ENCODE data around the gene CYP46A1.

Gene CYP46A1

DNA sequence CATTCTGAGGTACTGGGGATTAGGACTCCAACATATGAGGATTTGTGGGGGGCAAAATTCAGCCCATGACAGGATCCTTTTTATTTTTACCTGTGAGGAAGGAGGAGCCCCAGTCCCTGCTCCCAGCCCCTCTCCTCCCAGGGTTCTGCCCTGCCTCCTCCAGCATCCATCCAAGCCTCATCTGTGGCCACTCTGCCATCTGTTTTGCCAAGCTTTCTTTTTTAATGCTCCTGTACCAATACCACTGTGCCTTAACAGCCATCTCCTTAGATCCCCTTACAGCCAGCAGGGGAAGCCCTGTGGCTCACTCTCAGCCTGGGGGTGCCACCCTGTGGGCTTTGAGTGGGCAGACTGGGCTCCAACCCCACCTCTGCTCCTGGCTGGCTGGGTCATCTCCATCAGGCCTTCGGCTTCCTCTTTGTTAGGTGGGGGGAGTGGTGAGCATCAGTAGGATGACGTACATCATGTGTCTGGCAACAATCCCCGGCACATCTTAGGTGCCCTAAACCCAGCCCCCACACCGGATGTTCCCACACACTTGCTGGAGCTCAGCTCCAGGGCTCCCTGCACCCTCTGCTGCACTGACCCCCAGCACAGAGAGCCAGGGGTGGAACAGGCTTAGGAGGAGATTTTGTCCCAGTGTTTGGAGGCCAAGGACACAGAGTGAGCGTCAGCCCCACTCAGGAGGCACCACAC, 40.2 kb downstream of the CYP46A1 start:
- TF ChIP-seq, protein P1, sequence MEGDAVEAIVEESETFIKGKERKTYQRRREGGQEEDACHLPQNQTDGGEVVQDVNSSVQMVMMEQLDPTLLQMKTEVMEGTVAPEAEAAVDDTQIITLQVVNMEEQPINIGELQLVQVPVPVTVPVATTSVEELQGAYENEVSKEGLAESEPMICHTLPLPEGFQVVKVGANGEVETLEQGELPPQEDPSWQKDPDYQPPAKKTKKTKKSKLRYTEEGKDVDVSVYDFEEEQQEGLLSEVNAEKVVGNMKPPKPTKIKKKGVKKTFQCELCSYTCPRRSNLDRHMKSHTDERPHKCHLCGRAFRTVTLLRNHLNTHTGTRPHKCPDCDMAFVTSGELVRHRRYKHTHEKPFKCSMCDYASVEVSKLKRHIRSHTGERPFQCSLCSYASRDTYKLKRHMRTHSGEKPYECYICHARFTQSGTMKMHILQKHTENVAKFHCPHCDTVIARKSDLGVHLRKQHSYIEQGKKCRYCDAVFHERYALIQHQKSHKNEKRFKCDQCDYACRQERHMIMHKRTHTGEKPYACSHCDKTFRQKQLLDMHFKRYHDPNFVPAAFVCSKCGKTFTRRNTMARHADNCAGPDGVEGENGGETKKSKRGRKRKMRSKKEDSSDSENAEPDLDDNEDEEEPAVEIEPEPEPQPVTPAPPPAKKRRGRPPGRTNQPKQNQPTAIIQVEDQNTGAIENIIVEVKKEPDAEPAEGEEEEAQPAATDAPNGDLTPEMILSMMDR (IDR thresholded peaks at IDR 0.05): no peak

DNA sequence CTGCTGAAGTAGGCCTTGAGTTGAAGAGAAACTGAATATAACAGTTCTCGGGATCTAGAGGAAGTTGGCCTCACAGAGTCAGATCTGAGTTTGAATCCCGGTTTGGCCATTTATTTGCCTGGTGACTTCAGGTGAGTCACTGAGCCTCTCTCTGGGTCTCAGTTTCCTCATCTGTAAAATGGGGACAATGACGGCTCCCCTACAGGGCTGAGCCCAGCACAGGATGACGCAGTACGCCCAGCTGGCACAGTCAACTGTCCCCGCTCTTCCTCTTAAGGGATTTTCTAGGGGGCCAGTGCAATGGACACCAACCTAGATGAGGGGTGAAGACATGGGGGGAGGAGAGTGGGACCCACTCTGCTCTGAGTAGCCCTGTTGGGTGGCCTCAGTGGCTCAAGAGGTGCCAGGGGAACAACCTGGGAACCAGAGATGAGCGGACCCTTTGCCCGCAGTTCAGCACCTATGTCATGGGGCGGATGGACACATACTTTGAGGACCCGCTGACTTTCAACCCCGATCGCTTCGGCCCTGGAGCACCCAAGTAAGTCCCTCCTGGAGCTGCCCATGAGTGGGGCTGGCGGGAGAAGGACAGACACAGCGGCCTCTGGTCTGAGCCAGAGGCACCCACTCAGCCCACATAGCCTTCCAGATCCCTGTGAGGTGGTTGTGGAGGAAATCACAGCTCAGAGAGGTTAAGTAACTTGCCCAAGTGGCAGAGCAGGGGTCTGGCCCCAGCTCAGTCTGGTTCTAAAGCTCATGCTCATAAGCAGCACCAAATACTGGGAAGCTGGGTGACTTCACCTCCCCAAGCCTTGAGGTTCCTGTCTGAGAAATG, 41.1 kb downstream of the CYP46A1 start:
- TF ChIP-seq, protein P1 (IDR thresholded peaks at IDR 0.05): no peak

DNA sequence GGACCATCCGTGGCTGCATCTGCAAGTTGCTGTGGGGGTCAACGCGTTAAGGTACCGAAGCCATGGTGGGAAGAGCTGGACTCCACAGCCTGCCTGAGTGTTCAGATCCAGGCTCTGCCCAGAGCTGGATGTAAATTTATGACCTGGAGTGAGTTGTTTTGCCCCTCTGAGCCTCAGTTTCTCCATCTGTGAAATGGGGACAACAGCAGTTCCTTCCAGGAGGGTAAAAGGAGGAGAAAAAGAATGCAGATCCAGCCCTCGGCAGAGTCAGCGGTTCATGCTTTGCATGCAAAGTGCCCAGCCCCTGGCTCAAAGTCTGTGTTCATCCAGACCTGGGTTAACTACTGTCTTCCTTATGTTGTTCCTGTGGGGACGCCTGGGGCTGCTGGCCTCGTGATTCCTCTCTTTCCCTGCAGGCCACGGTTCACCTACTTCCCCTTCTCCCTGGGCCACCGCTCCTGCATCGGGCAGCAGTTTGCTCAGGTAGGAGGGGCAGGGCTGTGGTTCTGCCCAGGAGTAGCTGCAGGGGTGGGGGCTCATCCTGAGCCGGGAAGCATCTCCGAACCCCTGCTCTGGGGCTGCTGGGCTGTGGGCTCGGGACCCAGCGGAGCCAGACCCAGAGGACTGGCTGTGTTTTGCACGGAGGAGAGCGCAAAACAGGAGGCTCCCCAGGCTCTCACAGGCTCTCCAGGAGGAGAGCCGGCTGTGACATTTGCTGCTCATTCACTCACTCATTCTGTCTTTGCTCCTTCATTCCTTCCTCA, 41.9 kb downstream of the CYP46A1 start:
- TF ChIP-seq, protein P1 (IDR thresholded peaks at IDR 0.05): no peak

DNA sequence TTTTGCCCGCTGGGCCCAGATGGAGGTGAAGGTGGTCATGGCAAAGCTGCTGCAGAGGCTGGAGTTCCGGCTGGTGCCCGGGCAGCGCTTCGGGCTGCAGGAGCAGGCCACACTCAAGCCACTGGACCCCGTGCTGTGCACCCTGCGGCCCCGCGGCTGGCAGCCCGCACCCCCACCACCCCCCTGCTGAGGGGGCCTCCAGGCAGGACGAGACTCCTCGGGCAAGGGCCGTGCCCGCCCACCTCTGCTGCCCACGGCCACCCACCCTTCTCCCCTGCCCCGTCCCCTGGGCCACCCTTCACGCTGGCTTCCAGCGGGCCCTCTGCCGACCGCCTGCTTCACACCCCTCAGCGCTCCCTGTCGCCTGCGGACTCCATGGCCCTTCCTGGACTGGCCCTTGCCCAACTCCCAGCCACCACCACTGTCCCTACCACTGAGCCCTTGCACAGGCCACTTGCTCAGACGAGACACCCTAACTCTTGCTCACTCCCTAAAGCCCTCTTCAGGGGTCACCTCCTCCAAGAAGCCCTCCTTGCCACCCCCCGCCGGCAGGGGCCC, 42.5 kb downstream of the CYP46A1 start:
- TF ChIP-seq, protein P1 (IDR thresholded peaks at IDR 0.05): no peak

DNA sequence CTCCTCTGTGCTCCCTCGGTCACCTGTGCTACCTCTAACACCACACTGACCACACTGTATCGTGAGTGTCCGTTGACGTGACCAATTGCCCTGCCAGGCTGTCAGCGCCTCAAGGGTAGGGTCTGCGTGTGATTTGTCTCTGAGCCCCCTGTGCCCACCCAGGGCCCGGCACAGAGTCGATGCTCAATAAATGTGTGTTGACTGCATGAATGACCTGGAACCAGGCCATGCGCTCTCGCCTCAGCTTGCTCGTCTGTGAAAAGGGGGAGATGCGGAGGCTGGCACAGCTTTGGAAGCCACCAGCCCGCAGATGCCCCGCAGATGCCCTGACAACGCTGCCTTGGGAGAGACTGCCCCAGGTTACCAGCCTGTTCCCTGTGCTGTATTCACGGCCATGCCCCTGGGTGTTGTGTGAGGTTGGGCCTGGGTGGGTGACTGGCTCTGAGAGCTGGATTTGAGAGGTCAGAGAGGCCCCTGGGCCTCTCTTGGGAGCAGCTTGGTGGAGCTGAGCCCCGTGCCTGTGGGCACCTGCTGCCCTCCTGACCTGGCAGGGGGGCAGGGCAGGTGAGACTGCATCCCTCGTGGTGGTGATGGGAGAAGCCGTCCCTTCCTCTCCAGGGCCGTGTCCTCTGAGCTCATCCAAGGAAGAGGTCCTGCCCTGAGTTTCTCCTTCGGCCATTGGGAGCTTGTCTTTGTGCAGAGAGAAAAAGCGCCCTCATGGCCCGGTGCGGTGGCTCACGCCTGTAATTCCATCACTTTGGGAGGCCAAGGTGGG, 43.2 kb downstream of the CYP46A1 start:
- TF ChIP-seq, protein P1 (IDR thresholded peaks at IDR 0.05): no peak

DNA sequence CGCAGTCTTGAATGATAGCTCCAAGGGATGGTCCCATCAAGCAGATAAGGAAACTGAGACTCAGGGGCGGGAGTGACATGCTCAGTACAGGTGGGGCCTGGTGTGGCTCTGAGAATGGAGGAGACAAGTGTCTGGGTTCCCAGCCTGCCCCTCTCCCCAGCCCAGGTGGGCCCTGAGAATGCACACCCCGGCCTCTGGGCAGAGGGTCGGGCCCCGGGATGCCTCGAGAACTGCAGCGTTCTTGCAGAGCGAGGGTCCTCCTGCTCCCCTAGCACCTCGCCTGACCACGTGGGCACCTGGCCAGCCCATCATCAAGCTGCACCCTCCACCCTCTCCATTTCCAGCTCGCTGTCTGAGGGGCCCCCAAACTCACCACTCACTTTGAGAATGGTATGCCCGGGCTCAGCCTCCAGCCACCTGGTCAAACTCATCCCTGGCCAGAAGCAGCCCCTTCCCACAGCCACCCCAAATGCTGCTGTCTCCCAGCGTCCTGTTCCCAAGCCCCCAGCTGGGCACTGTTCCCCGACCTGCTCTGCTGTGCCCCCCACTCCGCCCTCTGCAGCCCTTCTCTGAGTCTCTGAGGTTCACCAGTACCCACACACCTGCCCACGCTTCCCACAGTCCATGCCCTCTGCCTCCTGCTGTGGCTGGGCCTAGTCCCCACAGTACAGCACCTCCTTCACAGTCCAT, 44.3 kb downstream of the CYP46A1 start:
- TF ChIP-seq, protein P1 (IDR thresholded peaks at IDR 0.05): no peak
